22Rv1 (cell line): ENCODE results near the gene FMO2.

Source experiments
- H3K27ac ChIP-seq: fragments of 450-650 bp; 2 replicates; pipeline ENCODE4 v1.5.1; 2017
- CTCF ChIP-seq: fragments of 450-650 bp; IDR thresholded peaks from 2 replicates; pipeline ENCODE4 v1.5.1; 2017; ENCODE audit warnings: mild to moderate bottlenecking
- ZFX ChIP-seq: fragments of 450-650 bp; IDR thresholded peaks from 2 replicates; pipeline ENCODE4 v1.6.1; 2017; ENCODE audit warnings: antibody characterized with exemption, borderline replicate concordance

The FMO2 gene

GRCh38 chr1:171206978-171207355 lies 21.9 kb downstream of the FMO2 start:
- H3K27ac ChIP-seq = no peak overlapping the region
- TF ChIP-seq CTCF (no peak), ZFX (no peak)

DNA sequence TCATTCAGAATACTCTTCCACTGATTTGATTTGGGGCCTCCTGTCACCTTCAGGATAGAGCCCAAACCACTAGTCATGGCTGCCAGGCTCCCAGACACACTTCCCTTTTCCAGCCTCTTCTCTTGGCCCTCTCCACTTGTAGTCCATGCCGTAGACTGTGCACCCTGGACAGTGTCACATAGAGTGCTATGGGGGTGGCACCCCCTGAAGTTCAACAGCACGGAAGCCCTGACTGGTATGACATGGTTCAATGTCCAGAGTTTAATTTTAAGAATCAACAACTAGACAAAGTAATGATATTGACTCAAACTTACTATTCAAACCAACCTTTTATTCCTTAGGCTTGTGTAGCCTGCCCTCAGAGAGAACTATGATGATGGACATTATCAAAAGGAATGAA lies 22.3 kb downstream of the FMO2 start:
- no peak for TF ChIP-seq CTCF
- no peak overlapping the region for H3K27ac ChIP-seq

DNA sequence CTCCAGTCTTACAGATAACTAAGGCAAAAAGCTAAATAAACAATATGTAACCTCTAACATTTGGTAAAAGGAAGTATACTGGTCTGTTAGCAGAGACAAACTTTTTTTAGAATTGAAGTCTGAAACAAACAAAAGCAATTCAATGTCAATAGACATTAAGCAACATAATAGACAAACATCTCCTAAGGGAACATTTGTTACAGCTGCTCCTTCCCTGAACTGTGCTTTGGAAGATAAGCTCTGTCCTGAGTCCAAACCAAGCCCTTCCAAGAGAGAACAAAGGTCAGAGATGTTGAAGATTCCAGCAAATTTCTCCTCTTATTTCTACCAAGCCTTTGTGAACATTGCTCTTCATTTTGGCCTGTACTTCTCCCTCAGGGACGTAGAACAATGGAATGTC lies 25.3 kb downstream of the FMO2 start:
- TF ChIP-seq ZFX (no peak), CTCF (no peak)
- peak overlapping the region; percentile 58 for H3K27ac ChIP-seq

- TF ChIP-seq CTCF = no peak
- no peak for TF ChIP-seq ZFX
- H3K27ac ChIP-seq = no peak overlapping the region
These were observed 27.7 kb downstream of the FMO2 start for GRCh38 chr1:171212607-171213351.

DNA sequence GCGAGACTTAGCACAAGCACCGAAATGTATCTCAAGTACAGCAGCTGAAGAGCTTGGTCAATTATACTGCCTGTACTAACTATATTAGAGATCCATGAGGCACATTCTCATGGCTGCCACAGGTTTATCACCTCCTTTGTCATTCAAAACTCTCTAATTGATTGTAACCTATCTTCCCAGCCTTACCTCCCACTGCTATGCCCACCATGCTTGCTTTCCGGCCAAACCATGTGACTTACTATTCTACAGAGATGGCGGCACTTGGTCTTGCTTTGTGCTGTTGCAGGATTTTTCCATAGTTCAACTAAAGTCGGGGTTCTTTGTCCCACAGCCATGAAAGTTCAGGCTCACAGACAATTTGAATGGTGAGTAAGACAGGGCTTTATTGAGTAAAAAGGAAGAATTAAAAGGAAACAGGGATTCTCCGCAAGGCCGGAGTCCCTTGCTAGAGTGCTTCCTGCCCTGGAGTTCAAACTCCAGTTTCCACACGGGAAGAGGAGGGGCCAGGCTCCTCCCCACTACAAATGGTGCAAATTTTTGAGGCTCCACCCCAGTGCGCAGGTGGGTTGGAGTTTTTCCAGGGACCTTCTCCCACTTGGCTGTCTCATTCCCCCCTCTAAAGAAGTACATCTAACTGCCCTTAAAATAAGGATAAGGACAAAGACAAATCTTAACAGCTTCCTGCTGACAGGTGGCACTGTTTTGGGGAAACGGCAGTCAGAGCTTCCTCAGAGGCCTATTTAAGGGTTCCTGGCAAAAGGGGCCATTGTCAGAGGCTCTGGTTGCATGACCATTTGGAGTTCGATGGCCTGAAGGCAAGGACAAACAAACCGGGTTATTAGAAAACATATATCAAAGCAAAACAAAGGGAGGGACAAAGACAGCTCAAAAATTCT lies 28.7 kb downstream of the FMO2 start:
- no peak for TF ChIP-seq ZFX
- peak; percentile 30; the same call in 1 of the 2 replicates for TF ChIP-seq CTCF
- H3K27ac ChIP-seq = no peak overlapping the region

GRCh38 chr1:171217658-171218443 lies 32.8 kb downstream of the FMO2 start:
- H3K27ac ChIP-seq = peak overlapping the region; percentile 73
- TF ChIP-seq ZFX (no peak), CTCF (no peak)
